PC-9 (cell line): ENCODE measurements around the gene MAT2A. TPM values are rescaled to one million over a fixed set of nuclear protein-coding genes. Genes with fewer than 3 reads are reported as not detected.
A peak's percentile ranks its signal among the peaks of the same experiment; 100 is the strongest.

Experiments used
- BruUV-seq: library from RNA; stranded (reverse); fragments of 400-500 nt; replicated peaks from 2 replicates; lab custom pipeline; 2021; lab: Mats Ljungman, UMichigan
- CTCF ChIA-PET: fragments of 300-600 bp; sonication (Branson Sonifier 250); formaldehyde crosslinking; loops from one replicate; lab custom pipeline; 2022; ENCODE audit warnings: antibody characterized with exemption; lab: Charles Lee
- POLR2A ChIA-PET: fragments of 300-600 bp; sonication (Branson Sonifier 250); formaldehyde crosslinking; loops from one replicate; lab custom pipeline; 2022; ENCODE audit warnings: antibody characterized with exemption; ENCODE audit not compliant: unreplicated experiment; lab: Charles Lee
- DNase-seq, 2 experiments: peaks; one replicate each; pipeline versions ENCODE4 v3.0.0 to v3.0.0-alpha.2; 2015 to 2022; ENCODE audit warnings: mixed read lengths in 1 of 2
- H2AFZ ChIP-seq: fragments of 200-600 bp; sonication (generic); 2 replicates; pipeline ENCODE4 v1.8.1; 2017; ENCODE audit warnings: antibody characterized with exemption
- H3F3A ChIP-seq: fragments of 200-600 bp; sonication (generic); 2 replicates; pipeline ENCODE4 v1.8.1; 2017; ENCODE audit warnings: antibody characterized with exemption, mild to moderate bottlenecking, low read depth; ENCODE audit not compliant: insufficient read depth
- H3K27ac ChIP-seq: fragments of 200-600 bp; sonication (generic); 2 replicates; pipeline ENCODE4 v1.6.1; 2016; ENCODE audit warnings: mixed run types
- H3K27me3 ChIP-seq: fragments of 200-600 bp; sonication (generic); 2 replicates; pipeline ENCODE4 v1.6.1; 2016; ENCODE audit warnings: low read depth, mixed run types; ENCODE audit not compliant: insufficient read depth
- H3K36me3 ChIP-seq: fragments of 200-600 bp; sonication (generic); 2 replicates; pipeline ENCODE4 v1.6.1; 2016; ENCODE audit warnings: low read depth, mixed run types
- H3K4me1 ChIP-seq: fragments of 200-600 bp; sonication (generic); replicated peaks from 2 replicates; pipeline ENCODE4 v1.6.1; 2016; ENCODE audit warnings: mixed run types; ENCODE audit not compliant: insufficient read depth
- H3K4me2 ChIP-seq: fragments of 200-600 bp; sonication (generic); 2 replicates; pipeline ENCODE4 v1.6.1; 2017; ENCODE audit warnings: mixed run types
- H3K4me3 ChIP-seq: fragments of 200-600 bp; sonication (generic); 2 replicates; pipeline ENCODE4 v1.6.1; 2016; ENCODE audit warnings: mixed run types
- H3K79me2 ChIP-seq: fragments of 200-600 bp; sonication (generic); 2 replicates; pipeline ENCODE4 v1.6.1; 2017; ENCODE audit warnings: low read depth, mixed run types
- H3K9me2 ChIP-seq: fragments of 200-600 bp; sonication (generic); 2 replicates; pipeline ENCODE4 v1.8.1; 2017; ENCODE audit warnings: mild to moderate bottlenecking; ENCODE audit not compliant: insufficient read depth
- H3K9me3 ChIP-seq: fragments of 200-600 bp; sonication (generic); 2 replicates; pipeline ENCODE4 v1.8.1; 2016; ENCODE audit warnings: low read depth; ENCODE audit not compliant: insufficient read depth
- H4K20me1 ChIP-seq: fragments of 200-600 bp; sonication (generic); 2 replicates; pipeline ENCODE4 v1.8.1; 2017; ENCODE audit not compliant: insufficient read depth
- EZH2 ChIP-seq: fragments of 200-600 bp; sonication (generic); IDR thresholded peaks from 2 replicates; pipeline ENCODE4 v1.8.0; 2017; ENCODE audit warnings: antibody characterized with exemption, low read depth
- intact Hi-C: fragments of 100-400 bp; cut with micrococcal nuclease; formaldehyde crosslinking; loops from one replicate; pipeline ENCODE4 v1.10.0; 2022; ENCODE audit not compliant: unreplicated experiment
- total RNA-seq: library from RNA; stranded (reverse); gene quantifications from 2 replicates; pipeline ENCODE4 v1.2.3, GENCODE V29; 2021
- TF ChIP-seq, protein P1 (sequence below): fragments of 200-600 bp; sonication (generic); conservative IDR thresholded peaks from 2 replicates; pipeline ENCODE4 v1.6.1; 2017; ENCODE audit warnings: mixed run types, antibody characterized with exemption, mild to moderate bottlenecking, moderate library complexity

The MAT2A gene
- total RNA-seq, 1 experiment from 2014 or later: 206 TPM

GRCh38 chr2:85547089-85547858 is 8.3 kb downstream of the MAT2A start:
- intact Hi-C loops: no loop called here
- H3K79me2 ChIP-seq: peaks cover 15% of the 10 kb centered on the region
- ChIA-PET CTCF (no interaction called here), POLR2A (no interaction called here)
- peak overlapping the region; percentile 41 for H3K27ac ChIP-seq
- H3K9me2 ChIP-seq: no peaks in the 10 kb centered on the region
- H3K36me3 ChIP-seq: peaks cover 33% of the 10 kb centered on the region
- H3K9me3 ChIP-seq: no peaks in the 10 kb centered on the region
- H3F3A ChIP-seq: peaks cover 77% of the 10 kb centered on the region
- peaks cover 40% of the 10 kb centered on the region for H4K20me1 ChIP-seq
- H3K27me3 ChIP-seq: no peaks in the 10 kb centered on the region
- peaks cover 12% of the 10 kb centered on the region for H3K4me1 ChIP-seq
- no peak for DNase-seq
- BruUV-seq: no TSS peak
- H3K4me2 ChIP-seq: no peak overlapping the region
- no peak overlapping the region for H3K4me3 ChIP-seq
- TF ChIP-seq EZH2: no peak
- TF ChIP-seq, protein P1, sequence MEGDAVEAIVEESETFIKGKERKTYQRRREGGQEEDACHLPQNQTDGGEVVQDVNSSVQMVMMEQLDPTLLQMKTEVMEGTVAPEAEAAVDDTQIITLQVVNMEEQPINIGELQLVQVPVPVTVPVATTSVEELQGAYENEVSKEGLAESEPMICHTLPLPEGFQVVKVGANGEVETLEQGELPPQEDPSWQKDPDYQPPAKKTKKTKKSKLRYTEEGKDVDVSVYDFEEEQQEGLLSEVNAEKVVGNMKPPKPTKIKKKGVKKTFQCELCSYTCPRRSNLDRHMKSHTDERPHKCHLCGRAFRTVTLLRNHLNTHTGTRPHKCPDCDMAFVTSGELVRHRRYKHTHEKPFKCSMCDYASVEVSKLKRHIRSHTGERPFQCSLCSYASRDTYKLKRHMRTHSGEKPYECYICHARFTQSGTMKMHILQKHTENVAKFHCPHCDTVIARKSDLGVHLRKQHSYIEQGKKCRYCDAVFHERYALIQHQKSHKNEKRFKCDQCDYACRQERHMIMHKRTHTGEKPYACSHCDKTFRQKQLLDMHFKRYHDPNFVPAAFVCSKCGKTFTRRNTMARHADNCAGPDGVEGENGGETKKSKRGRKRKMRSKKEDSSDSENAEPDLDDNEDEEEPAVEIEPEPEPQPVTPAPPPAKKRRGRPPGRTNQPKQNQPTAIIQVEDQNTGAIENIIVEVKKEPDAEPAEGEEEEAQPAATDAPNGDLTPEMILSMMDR: no peak
- no peak overlapping the region for H2AFZ ChIP-seq

GRCh38 chr2:85547859-85548607 is 9.1 kb downstream of the MAT2A start:
- no peak for DNase-seq
- Histone ChIP-seq H2AFZ (no peak overlapping the region), H3K27me3 (no peaks in the 10 kb centered on the region), H3F3A (peaks cover 69% of the 10 kb centered on the region), H4K20me1 (peaks cover 33% of the 10 kb centered on the region), H3K36me3 (peaks cover 25% of the 10 kb centered on the region), H3K9me3 (no peaks in the 10 kb centered on the region), H3K9me2 (no peaks in the 10 kb centered on the region), H3K4me3 (no peak overlapping the region), H3K4me2 (no peak overlapping the region), H3K27ac (no peak overlapping the region), H3K79me2 (peaks cover 7% of the 10 kb centered on the region), H3K4me1 (peaks cover 4% of the 10 kb centered on the region)
- no peak for TF ChIP-seq EZH2
- TF ChIP-seq, protein P1: no peak
- POLR2A ChIA-PET: no interaction called here
- BruUV-seq: no TSS peak
- CTCF ChIA-PET: no interaction called here
- intact Hi-C loops: no loop called here

- no peaks in the 10 kb centered on the region for H3K27me3 ChIP-seq
- no peak overlapping the region for H3K27ac ChIP-seq
- H3F3A ChIP-seq: peaks cover 64% of the 10 kb centered on the region
- no peak overlapping the region for H3K4me2 ChIP-seq
- H4K20me1 ChIP-seq: peaks cover 27% of the 10 kb centered on the region
- intact Hi-C loops: no loop called here
- no TSS peak for BruUV-seq
- no peaks in the 10 kb centered on the region for H3K4me1 ChIP-seq
- H3K79me2 ChIP-seq: peaks cover 2% of the 10 kb centered on the region
- no peak for DNase-seq
- no peak overlapping the region for H2AFZ ChIP-seq
- H3K36me3 ChIP-seq: peaks cover 20% of the 10 kb centered on the region
- CTCF ChIA-PET: interaction anchor here (0.7 kb wide), 1 partner anchor 194 kb away, joined by 3 read pairs; the partner anchor contains the start of genes ELMOD3 and RETSAT
- TF ChIP-seq, protein P1: no peak
- no peak for TF ChIP-seq EZH2
- POLR2A ChIA-PET: no interaction called here
- no peaks in the 10 kb centered on the region for H3K9me2 ChIP-seq
- H3K4me3 ChIP-seq: no peak overlapping the region
- H3K9me3 ChIP-seq: no peaks in the 10 kb centered on the region
These were observed 9.6 kb downstream of the MAT2A start for GRCh38 chr2:85548608-85548900.
